NB4 (cell line): Measurements from ENCODE around the gene MROH2A.

Source experiments
- CTCF ChIP-seq: IDR thresholded peaks from one replicate; pipeline ENCODE4 v1.5.1; 2012; ENCODE audit warnings: low read depth, low read length
- MAX ChIP-seq: IDR thresholded peaks from 2 replicates; pipeline ENCODE4 v1.6.1; 2011; ENCODE audit warnings: low read depth, low read length
- MYC ChIP-seq: IDR thresholded peaks from 2 replicates; pipeline ENCODE4 v1.6.1; 2011; ENCODE audit warnings: low read depth, low read length
- POLR2A ChIP-seq: IDR thresholded peaks from 2 replicates; pipeline ENCODE4 v1.6.1; 2011; ENCODE audit warnings: mild to moderate bottlenecking; ENCODE audit not compliant: insufficient read length; ENCODE audit errors: extremely low read depth

- TF ChIP-seq CTCF (no peak), POLR2A (no peak), MYC (no peak), MAX (no peak)
Observed at GRCh38 chr2:233811087-233811486, 33.0 kb downstream of the MROH2A start.
